GM12878 (cell line): ENCODE measurements around the gene ZNF785. TPM values are rescaled to one million over a fixed set of nuclear protein-coding genes. Genes with fewer than 3 reads are reported as not detected.

Source experiments
- ATAC-seq: fragments of 200-7000 bp; cut with Tn5 transposase; 3 replicates; pipeline ENCODE4 v1.9.1; 2020; ENCODE audit warnings: mild to moderate bottlenecking, moderate library complexity
- BruUV-seq: library from RNA; stranded (reverse); fragments of 400-500 nt; replicated peaks from 2 replicates; lab custom pipeline; 2021; lab: Mats Ljungman, UMichigan
- CTCF ChIA-PET: fragments of 300-600 bp; sonication (Branson Sonifier 250); formaldehyde crosslinking; extraction: SDS; loops from one replicate; lab custom pipeline; 2021; ENCODE audit warnings: inconsistent platforms; lab: Yijun Ruan, JAX
- POLR2A ChIA-PET: fragments of 350-600 bp; formaldehyde crosslinking; extraction: SDS; loops from one replicate; lab custom pipeline; 2021; ENCODE audit warnings: inconsistent platforms; lab: Charles Lee
- RAD21 ChIA-PET: fragments of 300-600 bp; sonication (Branson Sonifier 250); formaldehyde crosslinking; loops from one replicate; lab custom pipeline; 2023; ENCODE audit warnings: antibody characterized with exemption; ENCODE audit not compliant: unreplicated experiment; lab: Charles Lee
- SMC1A ChIA-PET: fragments of 300-600 bp; sonication (Branson Sonifier 250); formaldehyde crosslinking; loops from one replicate; lab custom pipeline; 2023; ENCODE audit not compliant: unreplicated experiment, uncharacterized antibody; lab: Charles Lee
- DNase-seq: peaks from one replicate; pipeline ENCODE4 v3.0.0-alpha.2; 2011; ENCODE audit warnings: low read depth, low spot score
- FAIRE-seq: peaks from 3 replicates; lab custom pipeline; 2011; peaks lifted over from hg19 to GRCh38; lab: Jason Lieb, UNC
- H2AFZ ChIP-seq: 2 replicates; pipeline ENCODE4 v1.6.0; 2011; ENCODE audit warnings: low read depth, low read length, control low read depth; ENCODE audit not compliant: control insufficient read depth
- H3K27ac ChIP-seq: 2 replicates; pipeline ENCODE4 v1.5.1; 2011; ENCODE audit warnings: control low read depth; ENCODE audit not compliant: control insufficient read depth, insufficient read depth
- H3K27me3 ChIP-seq, 2 experiments: replicated peaks in 1 of 2; 2 replicates each; pipeline versions ENCODE4 v1.6.0 to v1.6.1; 2011; ENCODE audit warnings: low read length in 1 of 2; ENCODE audit not compliant: control insufficient read depth in 2 of 2, insufficient read depth in 2 of 2
- H3K36me3 ChIP-seq, 2 experiments: 2 replicates each; pipeline ENCODE4 v1.5.1; 2011; ENCODE audit warnings: low read length in 1 of 2; ENCODE audit not compliant: control insufficient read depth in 2 of 2, insufficient read depth in 2 of 2
- H3K4me1 ChIP-seq: 2 replicates; pipeline ENCODE4 v1.6.1; 2011; ENCODE audit warnings: mild to moderate bottlenecking, low read length, moderate library complexity, mixed read lengths; ENCODE audit not compliant: control insufficient read depth, insufficient read depth
- H3K4me2 ChIP-seq: 2 replicates; pipeline ENCODE4 v1.6.0; 2011; ENCODE audit warnings: control low read depth; ENCODE audit not compliant: control insufficient read depth, insufficient read depth
- H3K4me3 ChIP-seq: fragments of 200-600 bp; sonication (generic); 2 replicates; pipeline ENCODE4 v1.5.1; 2016
- H3K79me2 ChIP-seq: 2 replicates; pipeline ENCODE4 v1.6.0; 2011; ENCODE audit warnings: low read length; ENCODE audit not compliant: control insufficient read depth, insufficient read depth
- H3K9ac ChIP-seq: 2 replicates; pipeline ENCODE4 v1.8.0; 2011; ENCODE audit warnings: low read length, control low read depth, mixed read lengths; ENCODE audit not compliant: control insufficient read depth, insufficient read depth
- H3K9me3 ChIP-seq: replicated peaks from 3 replicates; pipeline ENCODE4 v1.5.1; 2011; ENCODE audit warnings: mild to moderate bottlenecking, low read length; ENCODE audit not compliant: control insufficient read depth, insufficient read depth
- H4K20me1 ChIP-seq: 2 replicates; pipeline ENCODE4 v1.6.0; 2011; ENCODE audit not compliant: control insufficient read depth, insufficient read depth
- ASH2L ChIP-seq: fragments of 300-600, 200-600 bp; sonication (generic); IDR thresholded peaks from 2 replicates; pipeline ENCODE4 v1.6.1; 2017; ENCODE audit warnings: low read depth, mild to moderate bottlenecking, borderline replicate concordance
- CUX1 ChIP-seq: IDR thresholded peaks from 2 replicates; pipeline ENCODE4 v1.6.1; 2012; ENCODE audit warnings: improper control_type of control experiment, low read depth, low read length; ENCODE audit not compliant: insufficient replicate concordance
- GABPA ChIP-seq: IDR thresholded peaks from 2 replicates; pipeline ENCODE4 v1.6.1; 2014; ENCODE audit warnings: antibody characterized with exemption, low read depth, mild to moderate bottlenecking, inconsistent platforms
- MEF2B ChIP-seq: fragments of 450-650 bp; IDR thresholded peaks from 2 replicates; pipeline ENCODE4 v1.6.1; 2018; ENCODE audit warnings: mild to moderate bottlenecking, moderate library complexity; ENCODE audit not compliant: partially characterized antibody, poor library complexity, severe bottlenecking
- MLLT1 ChIP-seq: fragments of 450-650 bp; IDR thresholded peaks from 2 replicates; pipeline ENCODE4 v1.6.1; 2016; ENCODE audit warnings: mild to moderate bottlenecking
- NR2F1 ChIP-seq: fragments of 450-650 bp; conservative IDR thresholded peaks from 2 replicates; pipeline ENCODE4 v1.6.1; 2017; ENCODE audit warnings: mild to moderate bottlenecking
- STAT1 ChIP-seq: fragments of 450-650 bp; conservative IDR thresholded peaks from 2 replicates; pipeline ENCODE4 v1.6.1; 2014; ENCODE audit warnings: antibody characterized with exemption, mild to moderate bottlenecking
- ZNF217 ChIP-seq: fragments of 450-650 bp; IDR thresholded peaks from 2 replicates; pipeline ENCODE4 v1.6.1; 2017; ENCODE audit warnings: antibody characterized with exemption, mild to moderate bottlenecking
- WGBS: methylation state at CpG from one replicate; pipeline ENCODE4 v1.1.6; 2016; ENCODE audit warnings: low lambda C conversion rate; ENCODE audit not compliant: insufficient replicate concordance, insufficient coverage; ENCODE audit errors: missing lambda C conversion rate; 5-methylcytosine and 5-hydroxymethylcytosine counted together
- in situ Hi-C: fragments of 300-500 bp; cut with MboI; formaldehyde crosslinking; loops from 9 replicates; pipeline ENCODE4 v1.14.3; 2018; ENCODE audit warnings: mixed read lengths
- intact Hi-C: fragments of 100-400 bp; cut with micrococcal nuclease; formaldehyde crosslinking; loops from one replicate; pipeline ENCODE4 v1.14.2; 2022; ENCODE audit not compliant: unreplicated experiment
- polyA plus RNA-seq, 11 experiments: library from polyadenylated mRNA; depleted of rRNA in 4 of 11; unstranded in 6 of 11; stranded (reverse) in 5 of 11; fragments of >200 nt; fragmentation: Nextera tagmentation in 4 of 11; fragmentation: Illumina TruSeq in 1 of 11; extraction: Ambion mirVana in 4 of 11; extraction: Trizol in 1 of 11; gene quantifications; 1 replicate in 1 of 11; 2 replicates in 10 of 11; pipeline versions ENCODE4 v1.2.1 to v1.2.3, GENCODE V29; 2011 to 2016; ENCODE audit warnings: inconsistent platforms in 2 of 11, missing spikeins in 2 of 11, low read depth in 1 of 11
- total RNA-seq, 4 experiments: library from RNA; depleted of rRNA in 3 of 4; stranded (reverse); fragments of >200 nt in 3 of 4; fragmentation: Illumina TruSeq in 1 of 4; extraction: Trizol in 1 of 4; gene quantifications; 2 replicates each; pipeline versions ENCODE4 v1.2.1 to v1.2.3, GENCODE V29; 2013 to 2021
- TF ChIP-seq, protein P1 (sequence below): fragments of 450-650 bp; conservative IDR thresholded peaks from 2 replicates; pipeline ENCODE4 v1.6.1; 2017; ENCODE audit warnings: mild to moderate bottlenecking, moderate library complexity

Gene ZNF785
- total and polyA plus RNA-seq, 10 of the 15 experiments (the other 5 are each of a cell fraction or from before 2014, with no cell fraction given): 0.87 to 11.5 (median 7.5) TPM

GRCh38 chr16:30585400-30586191 lies at the start of gene ZNF785 (continued):
- TF ChIP-seq CUX1: no peak

DNA sequence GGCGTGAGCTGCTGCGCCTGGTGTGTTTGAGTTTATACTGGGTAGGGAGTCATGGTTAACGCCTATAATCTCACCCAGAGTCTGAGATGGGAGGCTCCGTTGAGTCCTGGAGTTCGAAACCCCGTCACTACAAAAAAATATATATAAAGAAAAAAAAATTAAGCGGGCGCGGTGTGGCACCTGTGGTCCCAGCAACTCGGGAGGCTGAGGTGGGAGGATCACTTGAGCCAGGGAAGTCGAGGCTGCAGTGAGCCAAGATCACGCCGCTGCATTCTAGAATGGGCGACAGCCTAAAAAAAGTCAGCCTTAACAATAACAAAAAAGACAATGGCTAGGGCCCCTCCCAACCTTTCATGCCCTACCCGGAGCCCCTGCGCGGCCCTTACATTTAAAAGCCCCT lies 48.0 kb upstream of the ZNF785 start:
- peak overlapping the region; percentile 96 for H3K9ac ChIP-seq
- H3K4me3 ChIP-seq: peak overlapping the region; percentile 86; the same call in 1 of the 2 replicates
- 64% methylated on average over 17 of the region's 17 CpGs for WGBS
- peak overlapping the region; percentile 89 for H2AFZ ChIP-seq
- in situ Hi-C loops (loop anchor here (10.0 kb wide), 1 partner anchor 449 kb away; the partner anchor contains the start of gene CORO1A), intact Hi-C loops (no loop called here)
- H3K27me3 ChIP-seq: no peaks in the 10 kb centered on the region
- H3K36me3 ChIP-seq: no peaks in the 10 kb centered on the region
- ChIA-PET CTCF (interaction anchor here (0.9 to 6.1 kb wide), 6 partner anchors 35 to 224 kb away, joined by 3 to 46 read pairs (median 4); partner anchors contain the start of gene DCTPP1), POLR2A (interaction anchor here (0.6 to 4.1 kb wide), 12 partner anchors 10 to 299 kb away, joined by 3 to 27 read pairs (median 3); partner anchors contain the start of genes DCTPP1, FBRS, PHKG2 and SEPTIN1), RAD21 (interaction anchor here (0.6 to 3.1 kb wide), 16 partner anchors 10 to 491 kb away, joined by 3 to 22 read pairs (median 4); partner anchors contain the start of genes DCTPP1, FBRS, PRR14 and SEPTIN1), SMC1A (interaction anchor here (0.9 to 1.3 kb wide), 5 partner anchors 12 to 204 kb away, joined by 3 to 6 read pairs (median 3); partner anchors contain the start of genes DCTPP1, PRR14 and ZNF764)
- ATAC-seq (no peak), DNase-seq (no peak), FAIRE-seq (no peak)
- peaks cover 5% of the 10 kb centered on the region for H3K4me1 ChIP-seq
- peaks cover 9% of the 10 kb centered on the region for H3K79me2 ChIP-seq
- H3K9me3 ChIP-seq: no peaks in the 10 kb centered on the region
- H4K20me1 ChIP-seq: no peaks in the 10 kb centered on the region
- peak overlapping the region; percentile 88 for H3K27ac ChIP-seq
- BruUV-seq: TSS peak; percentile 99
- H3K4me2 ChIP-seq: peak overlapping the region; percentile 45; the same call in 1 of the 2 replicates
- peak; percentile 66 for TF ChIP-seq MLLT1
- no peak for TF ChIP-seq NR2F1
- TF ChIP-seq MEF2B: no peak
- TF ChIP-seq GABPA: no peak
- TF ChIP-seq, protein P1, sequence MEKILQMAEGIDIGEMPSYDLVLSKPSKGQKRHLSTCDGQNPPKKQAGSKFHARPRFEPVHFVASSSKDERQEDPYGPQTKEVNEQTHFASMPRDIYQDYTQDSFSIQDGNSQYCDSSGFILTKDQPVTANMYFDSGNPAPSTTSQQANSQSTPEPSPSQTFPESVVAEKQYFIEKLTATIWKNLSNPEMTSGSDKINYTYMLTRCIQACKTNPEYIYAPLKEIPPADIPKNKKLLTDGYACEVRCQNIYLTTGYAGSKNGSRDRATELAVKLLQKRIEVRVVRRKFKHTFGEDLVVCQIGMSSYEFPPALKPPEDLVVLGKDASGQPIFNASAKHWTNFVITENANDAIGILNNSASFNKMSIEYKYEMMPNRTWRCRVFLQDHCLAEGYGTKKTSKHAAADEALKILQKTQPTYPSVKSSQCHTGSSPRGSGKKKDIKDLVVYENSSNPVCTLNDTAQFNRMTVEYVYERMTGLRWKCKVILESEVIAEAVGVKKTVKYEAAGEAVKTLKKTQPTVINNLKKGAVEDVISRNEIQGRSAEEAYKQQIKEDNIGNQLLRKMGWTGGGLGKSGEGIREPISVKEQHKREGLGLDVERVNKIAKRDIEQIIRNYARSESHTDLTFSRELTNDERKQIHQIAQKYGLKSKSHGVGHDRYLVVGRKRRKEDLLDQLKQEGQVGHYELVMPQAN: no peak
- no peak for TF ChIP-seq STAT1
- 0 out of 2 replicates have a peak, but pooled peaks have one; percentile 22 for TF ChIP-seq ZNF217
- TF ChIP-seq ASH2L: no peak
